ENCODE data around the gene TMEM260. TPM values are rescaled to one million over a fixed set of nuclear protein-coding genes. Genes with fewer than 3 reads are reported as not detected.

TMEM260 gene
- total RNA-seq, 1 experiment from 2014 or later = 17.8 TPM

DNA sequence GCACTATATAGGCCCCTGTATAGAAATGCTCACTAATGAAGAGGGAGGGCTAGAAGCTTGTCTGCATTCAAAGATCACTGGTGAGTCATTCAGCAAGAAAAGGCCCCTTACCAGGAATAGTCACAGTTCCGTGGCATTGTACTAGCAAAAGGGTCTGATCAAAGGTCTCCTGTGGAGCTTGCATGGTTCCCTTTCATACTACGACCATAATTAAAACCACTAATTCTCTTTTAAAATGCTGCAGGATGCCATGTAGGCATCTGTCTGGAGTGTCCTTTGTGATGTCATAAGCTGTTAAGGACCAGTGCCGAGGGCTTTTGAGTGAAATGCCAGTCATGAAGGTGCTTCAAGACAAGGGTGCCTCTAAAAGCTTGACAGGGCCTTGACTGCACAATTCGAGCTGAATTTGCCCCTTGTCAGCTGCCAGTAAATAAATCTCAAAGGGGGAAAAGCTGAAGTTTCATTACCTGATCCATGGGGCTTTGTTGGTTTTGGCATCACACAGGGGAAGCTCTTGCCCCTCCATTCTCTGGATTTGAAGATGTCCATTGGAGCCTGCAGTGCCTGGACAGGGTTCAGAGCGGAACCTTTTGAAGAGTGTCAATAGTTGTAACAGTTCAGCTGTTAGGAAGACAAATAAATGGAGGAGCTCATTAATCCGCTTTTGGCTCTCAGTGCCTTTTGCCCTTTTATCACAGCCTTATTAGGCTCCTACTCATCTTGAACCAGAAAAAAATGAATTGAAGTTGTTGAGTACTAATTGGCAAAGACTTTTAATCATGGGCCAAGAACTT, 69.1 kb downstream of the TMEM260 start:
- H3K4me3 ChIP-seq (ENCODE audit: low read length) = no peak overlapping the region
- CTCF ChIA-PET = no interaction called here
- H3K36me3 ChIP-seq (ENCODE audit: low read depth, low read length) = no peaks in the 10 kb centered on the region
- DNase-seq = no peak
- H3K79me2 ChIP-seq (ENCODE audit: low read length) = no peaks in the 10 kb centered on the region
- TSS peak; percentile 4 for BruUV-seq (replicated peaks)
- TF ChIP-seq, protein P1, sequence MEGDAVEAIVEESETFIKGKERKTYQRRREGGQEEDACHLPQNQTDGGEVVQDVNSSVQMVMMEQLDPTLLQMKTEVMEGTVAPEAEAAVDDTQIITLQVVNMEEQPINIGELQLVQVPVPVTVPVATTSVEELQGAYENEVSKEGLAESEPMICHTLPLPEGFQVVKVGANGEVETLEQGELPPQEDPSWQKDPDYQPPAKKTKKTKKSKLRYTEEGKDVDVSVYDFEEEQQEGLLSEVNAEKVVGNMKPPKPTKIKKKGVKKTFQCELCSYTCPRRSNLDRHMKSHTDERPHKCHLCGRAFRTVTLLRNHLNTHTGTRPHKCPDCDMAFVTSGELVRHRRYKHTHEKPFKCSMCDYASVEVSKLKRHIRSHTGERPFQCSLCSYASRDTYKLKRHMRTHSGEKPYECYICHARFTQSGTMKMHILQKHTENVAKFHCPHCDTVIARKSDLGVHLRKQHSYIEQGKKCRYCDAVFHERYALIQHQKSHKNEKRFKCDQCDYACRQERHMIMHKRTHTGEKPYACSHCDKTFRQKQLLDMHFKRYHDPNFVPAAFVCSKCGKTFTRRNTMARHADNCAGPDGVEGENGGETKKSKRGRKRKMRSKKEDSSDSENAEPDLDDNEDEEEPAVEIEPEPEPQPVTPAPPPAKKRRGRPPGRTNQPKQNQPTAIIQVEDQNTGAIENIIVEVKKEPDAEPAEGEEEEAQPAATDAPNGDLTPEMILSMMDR (conservative IDR thresholded peaks at IDR 0.05; ENCODE audit: low read depth, low read length) = no peak
- no peak for TF ChIP-seq EZH2 (IDR thresholded peaks at IDR 0.05; ENCODE audit: low read length, unreplicated experiment)
- no peak for TF ChIP-seq EZH2phosphoT487 (IDR thresholded peaks at IDR 0.05; ENCODE audit: borderline replicate concordance, low read length)
- no peak for ATAC-seq
- no peaks in the 10 kb centered on the region for H3K27me3 ChIP-seq (ENCODE audit: low read length)
- intact Hi-C loops (cut with micrococcal nuclease) = no loop called here
- POLR2A ChIA-PET (ENCODE audit: unreplicated experiment) = no interaction called here
- H3K9me3 ChIP-seq (ENCODE audit: low read length) = no peaks in the 10 kb centered on the region
- no peaks in the 10 kb centered on the region for H3K9me2 ChIP-seq (replicated peaks; ENCODE audit: low read length)
- H3F3A ChIP-seq (ENCODE audit: low read length, unreplicated experiment) = no peaks in the 10 kb centered on the region
- H3K4me2 ChIP-seq (ENCODE audit: low read length) = no peak overlapping the region
- no peak overlapping the region for H3K9ac ChIP-seq (ENCODE audit: low read length)
- no peak overlapping the region for H2AFZ ChIP-seq (ENCODE audit: low read length)
- no peaks in the 10 kb centered on the region for H3K4me1 ChIP-seq (ENCODE audit: insufficient read depth, low read length)
- H3K27ac ChIP-seq (ENCODE audit: low read length) = no peak overlapping the region
- no peaks in the 10 kb centered on the region for H4K20me1 ChIP-seq (ENCODE audit: low read length)

DNA sequence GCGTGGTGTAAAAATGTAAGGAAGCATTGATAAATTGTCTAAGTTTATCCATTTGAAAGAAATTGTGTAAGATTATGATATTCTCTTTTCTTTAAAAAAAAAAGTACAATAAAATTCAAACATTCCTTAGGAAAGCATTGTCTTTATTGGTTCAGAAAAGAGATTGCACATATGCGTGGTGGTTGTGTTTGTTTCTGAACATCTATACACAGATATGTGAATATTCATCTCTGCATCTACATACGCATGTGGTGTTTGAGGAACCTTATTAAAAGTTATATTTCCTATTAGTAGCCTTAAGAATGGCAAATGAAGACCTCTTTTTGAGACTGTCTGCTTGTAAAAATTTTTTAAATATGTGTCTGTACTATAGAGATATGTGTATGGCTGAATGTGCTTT, 69.8 kb downstream of the TMEM260 start:
- H3K9ac ChIP-seq (ENCODE audit: low read length) = no peak overlapping the region
- intact Hi-C loops (cut with micrococcal nuclease) = no loop called here
- H3K4me2 ChIP-seq (ENCODE audit: low read length) = no peak overlapping the region
- no peaks in the 10 kb centered on the region for H3K27me3 ChIP-seq (ENCODE audit: low read length)
- ChIA-PET POLR2A (ENCODE audit: unreplicated experiment) (no interaction called here), CTCF (no interaction called here)
- H3K4me3 ChIP-seq (ENCODE audit: low read length) = no peak overlapping the region
- no TSS peak for BruUV-seq (replicated peaks)
- no peaks in the 10 kb centered on the region for H3K4me1 ChIP-seq (ENCODE audit: insufficient read depth, low read length)
- no peaks in the 10 kb centered on the region for H3F3A ChIP-seq (ENCODE audit: low read length, unreplicated experiment)
- DNase-seq = no peak
- H4K20me1 ChIP-seq (ENCODE audit: low read length) = no peaks in the 10 kb centered on the region
- no peaks in the 10 kb centered on the region for H3K9me3 ChIP-seq (ENCODE audit: low read length)
- no peak overlapping the region for H2AFZ ChIP-seq (ENCODE audit: low read length)
- no peak overlapping the region for H3K27ac ChIP-seq (ENCODE audit: low read length)
- no peak for ATAC-seq
- no peaks in the 10 kb centered on the region for H3K79me2 ChIP-seq (ENCODE audit: low read length)
- no peaks in the 10 kb centered on the region for H3K9me2 ChIP-seq (replicated peaks; ENCODE audit: low read length)
- no peaks in the 10 kb centered on the region for H3K36me3 ChIP-seq (ENCODE audit: low read depth, low read length)
- TF ChIP-seq EZH2phosphoT487 (IDR thresholded peaks at IDR 0.05; ENCODE audit: borderline replicate concordance, low read length) = no peak
- TF ChIP-seq, protein P1 (conservative IDR thresholded peaks at IDR 0.05; ENCODE audit: low read depth, low read length) = no peak
- TF ChIP-seq EZH2 (IDR thresholded peaks at IDR 0.05; ENCODE audit: low read length, unreplicated experiment) = no peak

DNA sequence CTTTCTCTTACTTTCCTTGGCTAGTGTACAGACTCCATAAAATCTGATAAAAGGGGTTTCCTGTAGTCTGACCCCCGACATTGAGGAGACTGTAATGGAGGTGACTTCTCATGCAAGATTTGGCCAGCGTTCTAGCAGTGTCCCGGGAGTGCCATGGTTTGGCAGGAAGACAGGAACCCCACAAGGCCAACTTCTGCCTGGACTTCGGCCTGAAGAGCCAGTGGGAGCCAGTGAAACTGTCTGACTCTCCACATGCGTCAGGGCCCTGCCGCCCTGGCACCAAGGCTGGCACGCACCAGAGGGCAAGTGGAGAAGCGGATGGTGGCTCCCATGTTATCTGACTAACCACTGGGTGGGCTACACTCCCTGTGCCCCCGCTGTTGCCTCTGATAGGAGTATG, 70.5 kb downstream of the TMEM260 start:
- Histone ChIP-seq H3K9me2 (replicated peaks; ENCODE audit: low read length) (no peaks in the 10 kb centered on the region), H3K4me2 (ENCODE audit: low read length) (no peak overlapping the region), H4K20me1 (ENCODE audit: low read length) (no peaks in the 10 kb centered on the region), H3K79me2 (ENCODE audit: low read length) (no peaks in the 10 kb centered on the region), H3K9me3 (ENCODE audit: low read length) (no peaks in the 10 kb centered on the region), H3K27ac (ENCODE audit: low read length) (no peak overlapping the region), H3K27me3 (ENCODE audit: low read length) (no peaks in the 10 kb centered on the region), H3F3A (ENCODE audit: low read length, unreplicated experiment) (no peaks in the 10 kb centered on the region), H3K9ac (ENCODE audit: low read length) (no peak overlapping the region), H3K4me1 (ENCODE audit: insufficient read depth, low read length) (no peaks in the 10 kb centered on the region), H3K4me3 (ENCODE audit: low read length) (no peak overlapping the region), H2AFZ (ENCODE audit: low read length) (no peak overlapping the region), H3K36me3 (ENCODE audit: low read depth, low read length) (no peaks in the 10 kb centered on the region)
- no TSS peak for BruUV-seq (replicated peaks)
- CTCF ChIA-PET = no interaction called here
- DNase-seq (no peak), ATAC-seq (no peak)
- intact Hi-C loops (cut with micrococcal nuclease) = no loop called here
- no peak for TF ChIP-seq EZH2phosphoT487 (IDR thresholded peaks at IDR 0.05; ENCODE audit: borderline replicate concordance, low read length)
- TF ChIP-seq, protein P1 (conservative IDR thresholded peaks at IDR 0.05; ENCODE audit: low read depth, low read length) = no peak
- TF ChIP-seq EZH2 (IDR thresholded peaks at IDR 0.05; ENCODE audit: low read length, unreplicated experiment) = no peak
- POLR2A ChIA-PET (ENCODE audit: unreplicated experiment) = no interaction called here
